ENCODE data around the gene CPEB2. TPM values are rescaled to one million over a fixed set of nuclear protein-coding genes. Genes with fewer than 3 reads are reported as not detected.

The CPEB2 gene
- total RNA-seq, 4 donors from 2014 or later = 10.5 to 32.6 (median 22.6) TPM

DNA sequence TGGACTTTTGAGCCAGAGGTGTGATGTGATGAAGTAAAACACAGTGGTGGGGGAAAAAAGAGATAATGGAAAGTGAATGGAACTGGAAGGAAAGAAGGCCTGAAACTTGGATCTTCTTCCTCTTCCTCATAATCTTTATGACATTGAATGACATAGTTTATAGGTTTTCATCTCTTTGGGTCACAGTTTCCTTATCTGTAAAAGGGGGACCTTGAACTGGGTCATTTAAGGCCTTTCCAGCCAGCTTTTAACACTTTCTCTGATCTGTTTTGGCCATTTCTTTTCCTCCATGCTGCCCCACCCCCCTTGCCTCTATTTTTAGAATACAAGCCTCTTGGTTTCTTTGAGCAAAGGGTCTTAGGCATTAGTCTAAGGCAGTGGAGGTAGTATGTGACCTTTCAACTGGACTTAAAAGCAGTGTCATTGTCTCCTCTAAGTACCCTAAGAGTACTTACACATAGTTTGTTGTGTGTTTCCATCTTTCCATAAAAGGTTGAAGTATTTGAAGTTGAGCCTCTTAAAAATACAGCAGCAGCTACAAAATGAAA is 7.8 kb downstream of the CPEB2 start:
- H3K4me1 ChIP-seq = peaks cover 5 to 85% (median 8%) of the 10 kb centered on the region in 3 donors
- H3K4me3 ChIP-seq = no peak overlapping the region
- intact Hi-C loops (cut with DNase I) = no loop called here
- TF ChIP-seq CTCF (IDR thresholded peaks at IDR 0.05) (no peak), POLR2A (IDR thresholded peaks at IDR 0.05) (no peak)
- H3K9me3 ChIP-seq = no peaks in the 10 kb centered on the region
- no peaks in the 10 kb centered on the region for H3K27me3 ChIP-seq
- peak overlapping the region in 1 of 4 donors; percentile 29 for H3K27ac ChIP-seq
- peaks cover 0 to 56% (median 0%) of the 10 kb centered on the region in 3 donors for H3K36me3 ChIP-seq
- no peak for DNase-seq

- H3K27me3 ChIP-seq = no peaks in the 10 kb centered on the region
- peaks cover 0 to 66% (median 0%) of the 10 kb centered on the region in 3 donors for H3K36me3 ChIP-seq
- no peak for TF ChIP-seq CTCF (IDR thresholded peaks at IDR 0.05)
- TF ChIP-seq POLR2A (IDR thresholded peaks at IDR 0.05) = no peak
- no peak overlapping the region for H3K4me3 ChIP-seq
- H3K4me1 ChIP-seq = peaks cover 0 to 78% (median 2%) of the 10 kb centered on the region in 3 donors
- no peak for DNase-seq
- H3K9me3 ChIP-seq = no peaks in the 10 kb centered on the region
- 92 to 97% methylated on average over 7 to 9 of the region's 9 CpGs for WGBS, 2 donors
- intact Hi-C loops (cut with DNase I) = no loop called here
- no peak overlapping the region for H3K27ac ChIP-seq
Measured at GRCh38 chr4:15011166-15011565, 8.9 kb downstream of the CPEB2 start.

DNA sequence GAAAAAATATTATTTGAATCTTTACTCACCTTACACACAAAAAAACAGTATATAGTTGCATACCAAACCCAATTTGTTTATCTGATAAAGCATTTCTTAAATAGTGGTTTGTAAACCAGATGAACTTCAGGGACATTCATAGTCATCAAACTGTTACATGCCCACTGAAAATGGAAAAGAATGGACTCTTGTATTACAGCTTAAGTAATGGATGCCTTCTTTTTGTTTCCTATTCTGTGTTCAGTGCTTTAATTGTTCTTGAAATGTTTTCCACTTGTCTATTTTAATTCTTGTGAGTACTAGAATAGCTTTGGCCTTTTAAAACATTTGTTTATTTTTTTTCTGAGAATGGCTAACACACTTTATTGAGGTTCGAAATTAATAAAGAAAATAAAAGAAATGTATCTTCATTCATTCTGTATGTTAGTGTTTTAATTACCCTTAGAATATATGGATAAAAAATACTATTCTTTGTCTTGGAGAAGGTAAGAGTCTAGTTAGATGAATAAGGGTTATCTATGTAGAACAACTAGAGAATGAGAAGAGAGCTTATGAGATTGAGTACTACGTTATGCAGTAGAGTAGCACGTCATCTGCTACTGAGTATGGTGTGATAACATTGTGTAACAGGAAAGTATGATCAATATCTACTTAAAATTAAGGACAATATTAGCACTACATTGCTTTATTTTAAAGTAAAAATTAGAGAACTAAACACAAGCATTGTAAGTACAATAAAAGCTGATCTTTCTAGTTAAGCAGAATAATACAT is 9.9 kb downstream of the CPEB2 start:
- no peak for DNase-seq
- H3K9me3 ChIP-seq = no peaks in the 10 kb centered on the region
- peaks cover 0 to 75% (median 0%) of the 10 kb centered on the region in 3 donors for H3K36me3 ChIP-seq
- TF ChIP-seq CTCF (IDR thresholded peaks at IDR 0.05) = no peak
- TF ChIP-seq POLR2A (IDR thresholded peaks at IDR 0.05) = no peak
- 82 to 90% methylated on average over 3 of the region's 3 CpGs for WGBS, 2 donors
- peak overlapping the region in 2 of 4 donors; percentile 10 to 34 for H3K27ac ChIP-seq
- H3K27me3 ChIP-seq = no peaks in the 10 kb centered on the region
- intact Hi-C loops (cut with DNase I) = no loop called here
- no peak overlapping the region for H3K4me3 ChIP-seq
- H3K4me1 ChIP-seq = peaks cover 0 to 78% (median 2%) of the 10 kb centered on the region in 3 donors

- peaks cover 0 to 75% (median 0%) of the 10 kb centered on the region in 3 donors for H3K36me3 ChIP-seq
- no peak overlapping the region for H3K27ac ChIP-seq
- TF ChIP-seq POLR2A (IDR thresholded peaks at IDR 0.05) (no peak), CTCF (IDR thresholded peaks at IDR 0.05) (no peak)
- intact Hi-C loops (cut with DNase I) = no loop called here
- no peaks in the 10 kb centered on the region for H3K27me3 ChIP-seq
- DNase-seq = no peak
- no peak overlapping the region for H3K4me3 ChIP-seq
- peaks cover 0 to 75% (median 2%) of the 10 kb centered on the region in 3 donors for H3K4me1 ChIP-seq
- H3K9me3 ChIP-seq = no peaks in the 10 kb centered on the region
Measured at GRCh38 chr4:15013585-15013984, 11.3 kb downstream of the CPEB2 start.

- WGBS, 2 donors = 73 to 79% methylated on average over 1 of the region's 1 CpG
Measured at GRCh38 chr4:15015170-15015569, 12.9 kb downstream of the CPEB2 start.

More at GRCh38 chr4:15015170-15015569, 12.9 kb downstream of the CPEB2 start:
- H3K4me3 ChIP-seq = no peak overlapping the region
- no peaks in the 10 kb centered on the region for H3K27me3 ChIP-seq
- H3K9me3 ChIP-seq = no peaks in the 10 kb centered on the region
- H3K4me1 ChIP-seq = peaks cover 0 to 72% (median 2%) of the 10 kb centered on the region in 3 donors
- intact Hi-C loops (cut with DNase I) = no loop called here
- H3K36me3 ChIP-seq = peaks cover 0 to 74% (median 3%) of the 10 kb centered on the region in 3 donors
- TF ChIP-seq CTCF (IDR thresholded peaks at IDR 0.05) (no peak), POLR2A (IDR thresholded peaks at IDR 0.05) (no peak)
- H3K27ac ChIP-seq = no peak overlapping the region
- no peak for DNase-seq

Measured in esophagus squamous epithelium (tissue), 5 donors.